Stimulated activated naive CD8-positive, alpha-beta T cell treated with anti-CD3 and anti-CD28 coated beads, Interleukin-15, amount 100 ng/mL, for 72 hours (primary cell): Measurements from ENCODE around the gene GOLGA8S.
"Not testable (repeated sequence)": the region's sequence is repeated elsewhere in the genome, so short reads cannot be mapped to it uniquely, and the experiment has no call there.

Source experiments
- ATAC-seq: fragments of 150-1000 bp; cut with Tn5 transposase; 2 replicates; pipeline ENCODE4 v1.10.0; 2021; ENCODE audit warnings: mild to moderate bottlenecking, moderate library complexity
- DNase-seq, 2 donors: peaks; one replicate each; pipeline ENCODE4 v3.0.0; 2021 to 2022
- H3K27ac Mint-ChIP-seq, 2 donors: one replicate each; pipeline ENCODE4 v1.8.0; 2022; ENCODE audit warnings: mild to moderate bottlenecking in 2 of 2, mixed read lengths in 2 of 2, moderate library complexity in 2 of 2
- H3K27me3 Mint-ChIP-seq: one replicate; pipeline ENCODE4 v1.8.0; 2022; ENCODE audit warnings: mixed read lengths
- H3K4me1 Mint-ChIP-seq: one replicate; pipeline ENCODE4 v1.8.0; 2022; ENCODE audit warnings: mild to moderate bottlenecking, mixed read lengths
- H3K4me3 Mint-ChIP-seq, 2 donors: one replicate each; pipeline ENCODE4 v1.8.0; 2022; ENCODE audit warnings: mild to moderate bottlenecking in 2 of 2, mixed read lengths in 2 of 2, moderate library complexity in 1 of 2
- H3K9me3 Mint-ChIP-seq, 2 donors: one replicate each; pipeline ENCODE4 v1.8.0; 2022; ENCODE audit warnings: mixed read lengths in 2 of 2

The GOLGA8S gene

GRCh38 chr15:23384371-23384770 is 29.8 kb downstream of the GOLGA8S start:
- no peak overlapping the region for H3K27ac Mint-ChIP-seq
- H3K27me3 Mint-ChIP-seq: peaks cover 27% of the 10 kb centered on the region
- DNase-seq: no peak

GRCh38 chr15:23385886-23386430 is 31.4 kb downstream of the GOLGA8S start:
- no peak overlapping the region for H3K27ac Mint-ChIP-seq
- no peaks in the 10 kb centered on the region for H3K4me1 Mint-ChIP-seq
- DNase-seq (no peak), ATAC-seq (no peak)
- H3K9me3 Mint-ChIP-seq: no peaks in the 10 kb centered on the region
- H3K4me3 Mint-ChIP-seq: no peak overlapping the region
- peaks cover 27% of the 10 kb centered on the region for H3K27me3 Mint-ChIP-seq

More at GRCh38 chr15:23384371-23384770, 29.8 kb downstream of the GOLGA8S start:
- H3K4me3 Mint-ChIP-seq: no peak overlapping the region
- no peak for ATAC-seq
- H3K9me3 Mint-ChIP-seq: no peaks in the 10 kb centered on the region
- H3K4me1 Mint-ChIP-seq: no peaks in the 10 kb centered on the region

GRCh38 chr15:23387621-23388190 is 33.2 kb downstream of the GOLGA8S start:
- no peak for DNase-seq
- Mint-ChIP-seq H3K9me3 (no peaks in the 10 kb centered on the region), H3K27me3 (peaks cover 27% of the 10 kb centered on the region), H3K4me1 (no peaks in the 10 kb centered on the region), H3K27ac (no peak overlapping the region), H3K4me3 (no peak overlapping the region)
- ATAC-seq: no peak

- no peak overlapping the region for H3K27ac Mint-ChIP-seq
- no peaks in the 10 kb centered on the region for H3K9me3 Mint-ChIP-seq
- DNase-seq (no peak), ATAC-seq (no peak)
- peaks cover 7% of the 10 kb centered on the region for H3K27me3 Mint-ChIP-seq
- no peaks in the 10 kb centered on the region for H3K4me1 Mint-ChIP-seq
- H3K4me3 Mint-ChIP-seq: no peak overlapping the region
Measured at GRCh38 chr15:23395030-23395692, 40.6 kb downstream of the GOLGA8S start.

- Mint-ChIP-seq H3K9me3 (no peaks in the 10 kb centered on the region), H3K27ac (no peak overlapping the region), H3K4me3 (no peak overlapping the region), H3K4me1 (no peaks in the 10 kb centered on the region), H3K27me3 (peaks cover 8% of the 10 kb centered on the region)
- ATAC-seq (no peak), DNase-seq (no peak)
Measured at GRCh38 chr15:23395832-23396231, 41.3 kb downstream of the GOLGA8S start.

GRCh38 chr15:23397779-23398178 is 43.2 kb downstream of the GOLGA8S start:
- Mint-ChIP-seq H3K4me1 (no peaks in the 10 kb centered on the region), H3K27me3 (peaks cover 8% of the 10 kb centered on the region), H3K4me3 (no peak overlapping the region), H3K9me3 (no peaks in the 10 kb centered on the region), H3K27ac (no peak overlapping the region)
- no peak for DNase-seq
- no peak for ATAC-seq

- H3K4me1 Mint-ChIP-seq, ATAC-seq, H3K27me3 Mint-ChIP-seq, H3K9me3 Mint-ChIP-seq, DNase-seq, H3K27ac Mint-ChIP-seq, H3K4me3 Mint-ChIP-seq: not testable (repeated sequence)
Measured at GRCh38 chr15:23398357-23398756, 43.8 kb downstream of the GOLGA8S start.

GRCh38 chr15:23399207-23399606 is 44.7 kb downstream of the GOLGA8S start:
- not testable (repeated sequence) for H3K4me1 Mint-ChIP-seq, H3K9me3 Mint-ChIP-seq, DNase-seq, H3K4me3 Mint-ChIP-seq, ATAC-seq, H3K27ac Mint-ChIP-seq, H3K27me3 Mint-ChIP-seq

- Mint-ChIP-seq H3K27ac (peak overlapping the region in 1 of 2 donors; percentile 7), H3K4me1 (no peaks in the 10 kb centered on the region), H3K27me3 (peaks cover 8% of the 10 kb centered on the region), H3K4me3 (no peak overlapping the region), H3K9me3 (no peaks in the 10 kb centered on the region)
- no peak for ATAC-seq
- DNase-seq: no peak
Measured at GRCh38 chr15:23401627-23402026, 47.1 kb downstream of the GOLGA8S start.

- Mint-ChIP-seq H3K9me3 (peaks cover 0 to 4% of the 10 kb centered on the region in 2 donors), H3K4me1 (no peaks in the 10 kb centered on the region), H3K4me3 (no peak overlapping the region), H3K27ac (no peak overlapping the region), H3K27me3 (peaks cover 8% of the 10 kb centered on the region)
- ATAC-seq (no peak), DNase-seq (no peak)
Measured at GRCh38 chr15:23402140-23402539, 47.6 kb downstream of the GOLGA8S start.

- no peak for DNase-seq
- Mint-ChIP-seq H3K27me3 (peaks cover 8% of the 10 kb centered on the region), H3K27ac (no peak overlapping the region), H3K4me3 (no peak overlapping the region), H3K9me3 (peaks cover 0 to 4% of the 10 kb centered on the region in 2 donors), H3K4me1 (no peaks in the 10 kb centered on the region)
- ATAC-seq: no peak
Measured at GRCh38 chr15:23402544-23402943, 48.0 kb downstream of the GOLGA8S start.

- H3K4me1 Mint-ChIP-seq: no peaks in the 10 kb centered on the region
- DNase-seq (no peak), ATAC-seq (no peak)
- peaks cover 8% of the 10 kb centered on the region for H3K27me3 Mint-ChIP-seq
- H3K4me3 Mint-ChIP-seq: no peak overlapping the region
- no peak overlapping the region for H3K27ac Mint-ChIP-seq
- peaks cover 0 to 4% of the 10 kb centered on the region in 2 donors for H3K9me3 Mint-ChIP-seq
Measured at GRCh38 chr15:23403550-23403949, 49.0 kb downstream of the GOLGA8S start.

GRCh38 chr15:23411841-23412240 is 57.3 kb downstream of the GOLGA8S start:
- Mint-ChIP-seq H3K27ac (no peak overlapping the region), H3K27me3 (no peaks in the 10 kb centered on the region), H3K4me1 (no peaks in the 10 kb centered on the region)

GRCh38 chr15:23412881-23413600 is 58.5 kb downstream of the GOLGA8S start:
- ATAC-seq, DNase-seq, H3K27me3 Mint-ChIP-seq, H3K9me3 Mint-ChIP-seq, H3K4me1 Mint-ChIP-seq, H3K4me3 Mint-ChIP-seq, H3K27ac Mint-ChIP-seq: not testable (repeated sequence)

More at GRCh38 chr15:23411841-23412240, 57.3 kb downstream of the GOLGA8S start:
- Mint-ChIP-seq H3K9me3 (peaks cover 0 to 3% of the 10 kb centered on the region in 2 donors), H3K4me3 (no peak overlapping the region)
- DNase-seq (no peak), ATAC-seq (no peak)
